Measurements from ENCODE around the gene MICU1. TPM values are rescaled to one million over a fixed set of nuclear protein-coding genes. Genes with fewer than 3 reads are reported as not detected.

MICU1 gene
- total RNA-seq, 1 experiment from 2014 or later: 70.5 TPM

DNA sequence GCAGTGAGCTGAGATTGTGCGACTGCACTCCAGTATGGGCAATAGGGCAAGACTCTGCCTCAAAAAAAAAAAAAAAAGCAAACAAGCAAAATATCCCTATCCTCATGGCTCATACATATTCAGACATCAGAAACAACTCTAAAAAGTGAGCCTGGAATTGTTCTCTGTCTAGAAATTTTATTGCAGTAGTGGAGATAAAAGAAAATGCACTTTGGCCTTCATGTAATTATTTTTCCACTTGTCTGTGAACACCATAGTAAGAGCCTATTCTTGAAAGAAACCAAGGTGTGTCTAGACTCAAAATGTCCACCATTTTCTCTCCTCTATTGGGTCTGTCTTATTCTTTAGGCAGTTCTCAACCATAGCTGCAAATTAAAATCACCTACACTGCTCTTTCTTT lies 35.6 kb upstream of the MICU1 start:
- Histone ChIP-seq H3K4me2 (no peak overlapping the region), H3K4me3 (no peak overlapping the region), H3K27me3 (ENCODE audit: insufficient read depth, low read depth) (no peaks in the 10 kb centered on the region), H3K36me3 (ENCODE audit: low read depth) (no peaks in the 10 kb centered on the region), H2AFZ (no peak overlapping the region), H3K79me2 (ENCODE audit: low read depth) (no peaks in the 10 kb centered on the region), H3K4me1 (replicated peaks; ENCODE audit: insufficient read depth) (peaks cover 30% of the 10 kb centered on the region), H3K9me2 (ENCODE audit: insufficient read depth) (no peaks in the 10 kb centered on the region), H4K20me1 (ENCODE audit: insufficient read depth) (no peaks in the 10 kb centered on the region), H3K27ac (no peak overlapping the region), H3F3A (ENCODE audit: insufficient read depth, low read depth) (peaks cover 18% of the 10 kb centered on the region), H3K9me3 (ENCODE audit: insufficient read depth, low read depth) (no peaks in the 10 kb centered on the region)
- ChIA-PET POLR2A (ENCODE audit: unreplicated experiment) (no interaction called here), CTCF (no interaction called here)
- BruUV-seq (replicated peaks): no TSS peak
- intact Hi-C loops (cut with micrococcal nuclease; ENCODE audit: unreplicated experiment): no loop called here
- TF ChIP-seq, protein P1, sequence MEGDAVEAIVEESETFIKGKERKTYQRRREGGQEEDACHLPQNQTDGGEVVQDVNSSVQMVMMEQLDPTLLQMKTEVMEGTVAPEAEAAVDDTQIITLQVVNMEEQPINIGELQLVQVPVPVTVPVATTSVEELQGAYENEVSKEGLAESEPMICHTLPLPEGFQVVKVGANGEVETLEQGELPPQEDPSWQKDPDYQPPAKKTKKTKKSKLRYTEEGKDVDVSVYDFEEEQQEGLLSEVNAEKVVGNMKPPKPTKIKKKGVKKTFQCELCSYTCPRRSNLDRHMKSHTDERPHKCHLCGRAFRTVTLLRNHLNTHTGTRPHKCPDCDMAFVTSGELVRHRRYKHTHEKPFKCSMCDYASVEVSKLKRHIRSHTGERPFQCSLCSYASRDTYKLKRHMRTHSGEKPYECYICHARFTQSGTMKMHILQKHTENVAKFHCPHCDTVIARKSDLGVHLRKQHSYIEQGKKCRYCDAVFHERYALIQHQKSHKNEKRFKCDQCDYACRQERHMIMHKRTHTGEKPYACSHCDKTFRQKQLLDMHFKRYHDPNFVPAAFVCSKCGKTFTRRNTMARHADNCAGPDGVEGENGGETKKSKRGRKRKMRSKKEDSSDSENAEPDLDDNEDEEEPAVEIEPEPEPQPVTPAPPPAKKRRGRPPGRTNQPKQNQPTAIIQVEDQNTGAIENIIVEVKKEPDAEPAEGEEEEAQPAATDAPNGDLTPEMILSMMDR (conservative IDR thresholded peaks at IDR 0.05): no peak
- no peak for TF ChIP-seq EZH2 (IDR thresholded peaks at IDR 0.05; ENCODE audit: low read depth)
- no peak for DNase-seq

DNA sequence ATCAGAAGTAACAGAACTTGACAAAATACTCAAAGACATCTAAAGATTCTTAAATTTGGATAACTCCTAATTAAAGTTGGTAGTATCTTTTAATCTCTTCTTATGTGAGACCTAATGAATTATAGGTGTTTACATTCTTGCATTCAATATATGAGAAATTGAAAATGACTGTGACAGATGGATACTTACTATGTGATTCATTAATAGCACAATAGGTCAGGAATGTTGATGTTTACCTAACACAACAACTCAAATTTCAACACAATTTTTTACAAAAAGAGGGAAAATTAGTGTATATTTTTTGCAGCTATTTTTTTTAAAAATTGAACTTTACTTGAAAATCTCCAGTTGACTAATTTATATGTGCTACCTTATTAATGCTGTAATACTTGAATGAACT lies 34.3 kb upstream of the MICU1 start:
- H3K4me3 ChIP-seq: no peak overlapping the region
- H3K4me2 ChIP-seq: peak overlapping the region; percentile 65
- no peaks in the 10 kb centered on the region for H3K9me2 ChIP-seq (ENCODE audit: insufficient read depth)
- H3K4me1 ChIP-seq (replicated peaks; ENCODE audit: insufficient read depth): peaks cover 19% of the 10 kb centered on the region
- H3K9me3 ChIP-seq (ENCODE audit: insufficient read depth, low read depth): no peaks in the 10 kb centered on the region
- no peak for TF ChIP-seq EZH2 (IDR thresholded peaks at IDR 0.05; ENCODE audit: low read depth)
- TF ChIP-seq, protein P1 (conservative IDR thresholded peaks at IDR 0.05): no peak
- intact Hi-C loops (cut with micrococcal nuclease; ENCODE audit: unreplicated experiment): no loop called here
- H2AFZ ChIP-seq: no peak overlapping the region
- peaks cover 11% of the 10 kb centered on the region for H3F3A ChIP-seq (ENCODE audit: insufficient read depth, low read depth)
- POLR2A ChIA-PET (ENCODE audit: unreplicated experiment): no interaction called here
- H3K27ac ChIP-seq: peak overlapping the region; percentile 64
- no peaks in the 10 kb centered on the region for H3K27me3 ChIP-seq (ENCODE audit: insufficient read depth, low read depth)
- BruUV-seq (replicated peaks): no TSS peak
- H4K20me1 ChIP-seq (ENCODE audit: insufficient read depth): no peaks in the 10 kb centered on the region
- CTCF ChIA-PET: no interaction called here
- no peaks in the 10 kb centered on the region for H3K36me3 ChIP-seq (ENCODE audit: low read depth)
- peak in 1 of 2 experiments; percentile 65 for DNase-seq
- H3K79me2 ChIP-seq (ENCODE audit: low read depth): no peaks in the 10 kb centered on the region

DNA sequence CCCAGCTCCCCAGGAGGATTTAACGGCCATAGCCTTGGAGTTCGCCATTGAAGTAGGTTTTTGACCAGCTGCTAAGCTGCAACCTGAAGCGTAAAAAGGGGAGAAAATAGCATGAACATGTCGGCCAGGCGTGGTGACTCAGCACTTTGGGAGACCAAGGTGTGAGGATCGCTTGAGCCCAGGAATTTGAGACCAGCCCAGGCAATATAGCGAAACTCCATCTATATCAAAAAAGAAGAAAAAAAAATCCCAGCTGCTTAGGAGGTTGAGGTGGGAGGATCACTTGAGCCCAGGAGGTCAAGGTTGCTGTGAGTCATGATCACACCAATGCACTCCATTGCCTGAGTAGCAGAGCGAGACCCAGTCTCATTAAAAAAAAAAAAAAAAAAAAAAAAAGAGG lies 33.8 kb upstream of the MICU1 start:
- no peaks in the 10 kb centered on the region for H3K79me2 ChIP-seq (ENCODE audit: low read depth)
- POLR2A ChIA-PET (ENCODE audit: unreplicated experiment): no interaction called here
- intact Hi-C loops (cut with micrococcal nuclease; ENCODE audit: unreplicated experiment): no loop called here

More for the DNA sequence above, 33.8 kb upstream of the MICU1 start:
- Histone ChIP-seq H4K20me1 (ENCODE audit: insufficient read depth) (no peaks in the 10 kb centered on the region), H3K4me2 (peak overlapping the region; percentile 65), H2AFZ (no peak overlapping the region), H3K27ac (peak overlapping the region; percentile 64), H3K4me1 (replicated peaks; ENCODE audit: insufficient read depth) (peaks cover 19% of the 10 kb centered on the region), H3K9me2 (ENCODE audit: insufficient read depth) (no peaks in the 10 kb centered on the region), H3F3A (ENCODE audit: insufficient read depth, low read depth) (peaks cover 11% of the 10 kb centered on the region), H3K9me3 (ENCODE audit: insufficient read depth, low read depth) (no peaks in the 10 kb centered on the region), H3K36me3 (ENCODE audit: low read depth) (no peaks in the 10 kb centered on the region), H3K4me3 (no peak overlapping the region), H3K27me3 (ENCODE audit: insufficient read depth, low read depth) (no peaks in the 10 kb centered on the region)
- no peak for TF ChIP-seq EZH2 (IDR thresholded peaks at IDR 0.05; ENCODE audit: low read depth)
- TF ChIP-seq, protein P1 (conservative IDR thresholded peaks at IDR 0.05): no peak
- BruUV-seq (replicated peaks): no TSS peak
- peak in 1 of 2 experiments; percentile 8 for DNase-seq
- CTCF ChIA-PET: no interaction called here

Measured in PC-9 (cell line).